GM18870 (cell line): ENCODE measurements around the gene NR6A1.
"Not testable (repeated sequence)": the region's sequence is repeated elsewhere in the genome, so short reads cannot be mapped to it uniquely, and the experiment has no call there.

Experiments
- ATAC-seq: cut with Tn5 transposase; IDR thresholded peaks from one replicate; pipeline ENCODE4 v1.9.1; 2021; ENCODE audit warnings: moderate library complexity; ENCODE audit not compliant: unreplicated experiment

The NR6A1 gene

DNA sequence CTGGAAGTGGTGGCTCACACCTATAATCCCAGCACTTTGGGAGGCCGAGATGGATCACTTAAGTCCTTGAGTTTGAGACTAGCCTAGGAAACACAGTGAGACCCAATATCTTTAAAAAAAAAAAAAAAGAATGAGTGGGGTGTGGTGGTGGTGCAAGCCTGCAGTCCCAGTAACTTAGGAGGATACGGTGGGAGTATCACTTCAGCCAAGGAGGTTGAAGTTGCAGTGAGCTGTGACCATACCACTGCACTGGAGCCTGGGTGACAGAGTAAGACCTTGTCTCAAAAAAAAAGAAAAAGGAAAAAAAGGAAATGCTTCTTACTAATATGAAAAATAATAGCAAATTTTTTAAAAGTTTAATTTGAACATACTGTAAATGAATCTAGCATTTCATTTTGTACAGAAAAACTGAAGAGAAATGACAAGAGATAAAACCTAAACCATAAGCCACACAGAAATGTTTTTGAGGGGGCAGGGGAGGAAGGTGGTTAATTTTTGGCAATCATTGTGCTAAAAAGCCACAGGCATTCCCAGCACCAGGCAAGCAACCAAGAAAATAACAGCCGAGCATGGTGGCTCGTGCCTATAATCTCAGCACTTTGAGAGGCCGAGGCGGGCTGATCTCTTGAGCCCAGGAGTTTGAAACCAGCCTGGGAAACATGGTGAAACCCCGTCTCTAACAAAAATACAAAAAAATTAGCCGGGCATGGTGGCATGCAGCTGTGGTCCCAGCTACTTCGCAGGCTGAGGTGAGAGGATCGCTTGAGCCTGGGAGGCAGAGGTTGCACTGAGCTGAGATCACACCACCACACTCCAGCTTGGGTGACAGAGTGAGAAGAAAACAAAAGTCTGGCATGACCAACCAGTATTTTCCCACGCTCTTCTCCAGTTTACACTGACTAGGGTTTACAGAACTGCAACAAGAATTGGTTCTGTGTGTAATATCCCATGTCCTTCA lies 149.5 kb downstream of the NR6A1 start:
- peak; percentile 68 for ATAC-seq

GRCh38 chr9:124618476-124618875 lies 152.6 kb downstream of the NR6A1 start:
- no peak for ATAC-seq

- no peak for ATAC-seq
These were observed 153.5 kb downstream of the NR6A1 start for GRCh38 chr9:124617477-124618141.

GRCh38 chr9:124616961-124617360 lies 154.2 kb downstream of the NR6A1 start:
- no peak for ATAC-seq

GRCh38 chr9:124615840-124616239 lies 155.3 kb downstream of the NR6A1 start:
- ATAC-seq = not testable (repeated sequence)

- ATAC-seq = no peak
These were observed 155.9 kb downstream of the NR6A1 start for GRCh38 chr9:124615100-124615742.

DNA sequence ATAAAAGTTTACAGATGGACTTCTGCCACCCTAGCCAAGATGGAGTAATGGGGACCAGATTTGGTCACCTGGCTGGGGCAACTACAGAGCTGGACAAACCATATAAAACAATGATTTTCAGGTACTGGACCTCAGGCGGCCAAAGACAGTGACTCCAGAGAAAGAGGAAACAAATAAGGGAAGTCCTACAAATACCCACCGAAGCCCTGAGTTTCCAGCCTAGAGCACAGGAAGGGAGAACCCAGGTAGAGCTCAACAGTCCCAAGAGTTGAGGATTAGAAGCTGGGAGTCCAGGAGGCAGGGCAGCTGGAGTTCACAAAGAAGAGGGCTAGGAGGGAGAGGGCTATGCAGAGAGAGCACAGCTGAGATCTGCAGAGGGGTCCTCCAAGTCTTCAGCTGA lies 157.3 kb downstream of the NR6A1 start:
- no peak for ATAC-seq

DNA sequence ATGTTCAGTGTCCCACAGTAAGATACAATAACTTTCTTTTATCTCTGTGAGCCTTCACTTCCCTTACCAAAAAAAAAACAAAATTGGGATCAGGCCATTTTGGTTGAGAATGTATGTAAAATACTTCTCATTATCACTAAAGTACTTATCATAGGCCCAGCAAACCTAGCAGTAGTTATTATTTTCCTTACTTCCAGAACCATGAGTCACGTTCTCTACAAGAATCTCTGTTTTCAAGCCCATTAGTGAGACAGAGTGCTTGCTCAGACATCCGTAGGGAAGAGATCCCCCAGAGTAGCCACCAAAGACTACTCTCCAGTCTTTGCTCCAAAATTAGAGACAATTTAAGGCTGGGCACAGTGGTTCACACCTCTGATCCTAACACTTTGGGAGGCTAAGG lies 160.0 kb downstream of the NR6A1 start:
- ATAC-seq = no peak

- no peak for ATAC-seq
These were observed 165.1 kb downstream of the NR6A1 start for GRCh38 chr9:124606027-124606426.

DNA sequence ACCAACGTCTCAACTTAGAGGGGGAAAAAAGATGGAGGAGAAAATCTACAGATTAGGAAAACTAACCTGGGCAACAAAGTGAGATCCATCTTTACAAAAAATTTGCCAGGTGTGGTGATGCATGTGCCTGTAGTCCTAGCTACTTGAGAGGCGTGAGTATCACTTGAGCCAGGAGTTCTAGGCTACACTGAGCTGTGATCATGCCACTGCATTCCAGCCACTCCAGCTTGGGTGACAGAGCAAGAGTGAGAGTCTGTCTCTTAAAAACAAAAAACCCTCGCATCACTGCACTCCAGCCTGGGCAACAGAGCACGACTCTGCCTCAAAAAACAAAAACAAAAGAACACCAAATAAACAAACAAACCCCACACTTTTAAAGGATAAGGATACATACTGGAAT lies 165.9 kb downstream of the NR6A1 start:
- no peak for ATAC-seq

- no peak for ATAC-seq
These were observed 168.5 kb downstream of the NR6A1 start for GRCh38 chr9:124602632-124603031.

GRCh38 chr9:124602204-124602603 lies 168.9 kb downstream of the NR6A1 start:
- ATAC-seq = no peak

- ATAC-seq = no peak
These were observed 170.7 kb downstream of the NR6A1 start for GRCh38 chr9:124600407-124600806.

DNA sequence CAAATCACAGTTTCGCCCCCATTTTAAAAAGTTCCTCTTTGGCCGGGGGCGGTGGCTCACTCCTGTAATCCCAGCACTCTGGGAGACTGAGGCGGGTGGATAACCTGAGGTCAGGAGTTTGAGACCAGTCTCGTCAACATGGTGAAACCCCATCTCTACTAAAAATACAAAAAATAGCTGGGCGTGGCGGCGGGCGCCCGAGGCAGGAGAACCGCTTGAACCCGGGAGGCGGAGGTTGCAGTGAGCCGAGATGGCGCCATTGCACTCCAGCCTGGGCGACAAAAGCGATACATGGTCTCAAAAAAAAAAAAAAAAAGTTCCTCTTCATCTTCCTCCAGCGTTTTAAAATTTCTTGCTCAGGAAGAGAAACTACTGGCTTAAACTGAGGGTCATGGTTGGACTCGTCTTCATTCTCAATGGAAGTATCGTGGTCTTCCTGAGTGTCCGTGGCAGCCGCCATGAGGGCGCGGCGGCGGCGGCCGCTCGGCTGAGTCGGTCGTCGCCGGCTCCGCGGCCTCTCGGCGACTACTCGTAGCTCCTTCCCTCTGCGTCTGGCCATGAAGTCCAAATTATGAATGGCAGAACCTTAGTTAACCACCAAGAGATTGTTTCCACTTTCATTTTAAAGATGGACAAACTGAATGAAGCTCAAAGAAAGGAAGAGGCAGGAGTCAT lies 171.9 kb downstream of the NR6A1 start:
- no peak for ATAC-seq

DNA sequence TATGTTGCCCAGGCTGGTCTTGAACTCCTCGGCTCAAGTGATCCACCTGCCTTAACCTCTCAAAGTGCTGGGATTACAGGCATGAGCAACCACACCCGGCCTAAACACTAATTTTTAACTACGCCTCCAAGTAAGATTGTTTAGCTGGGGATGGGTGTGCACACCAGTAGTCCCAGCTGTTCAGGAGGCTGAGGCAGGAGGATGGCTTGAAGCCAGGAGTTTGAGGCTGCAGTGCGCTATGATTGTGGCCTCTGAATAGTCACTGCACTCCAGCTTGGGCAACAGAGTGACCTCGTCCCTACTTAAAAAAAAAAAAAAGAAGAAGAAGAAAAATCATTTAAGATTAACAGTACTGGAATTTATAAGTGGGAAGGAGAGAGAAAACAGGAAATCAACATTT lies 173.1 kb downstream of the NR6A1 start:
- no peak for ATAC-seq

DNA sequence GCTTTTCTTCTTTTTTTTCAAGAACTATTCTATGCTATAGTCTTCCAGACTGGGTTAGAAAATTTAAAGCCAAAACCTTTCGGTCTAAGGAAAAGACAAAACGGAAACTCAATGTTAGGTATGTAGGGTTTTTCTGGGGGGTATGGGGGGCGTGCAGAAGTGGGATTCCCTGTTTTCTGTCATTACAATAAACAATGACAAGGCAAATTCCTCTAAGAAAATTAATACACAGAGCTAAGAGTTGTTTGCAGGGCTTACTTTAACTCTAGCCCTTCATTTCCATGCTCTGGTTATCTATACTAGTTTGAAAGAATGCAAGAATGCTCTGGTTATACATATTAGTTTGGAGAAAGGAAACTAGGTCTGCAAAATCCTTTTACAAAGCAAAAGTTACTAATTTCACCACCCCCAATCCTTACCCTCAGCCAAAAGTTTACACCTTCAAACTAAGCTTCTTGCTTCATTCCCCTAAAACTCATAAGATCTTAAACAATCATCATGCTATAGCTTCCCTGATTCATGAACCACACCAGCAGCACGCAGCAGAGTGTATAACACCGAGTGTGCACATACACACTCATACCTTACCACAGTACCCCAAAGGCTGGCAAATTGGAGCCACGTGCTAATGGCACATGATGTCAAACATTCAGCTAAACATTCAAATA lies 174.8 kb downstream of the NR6A1 start:
- no peak for ATAC-seq

GRCh38 chr9:124595743-124596142 lies 175.4 kb downstream of the NR6A1 start:
- ATAC-seq = no peak

DNA sequence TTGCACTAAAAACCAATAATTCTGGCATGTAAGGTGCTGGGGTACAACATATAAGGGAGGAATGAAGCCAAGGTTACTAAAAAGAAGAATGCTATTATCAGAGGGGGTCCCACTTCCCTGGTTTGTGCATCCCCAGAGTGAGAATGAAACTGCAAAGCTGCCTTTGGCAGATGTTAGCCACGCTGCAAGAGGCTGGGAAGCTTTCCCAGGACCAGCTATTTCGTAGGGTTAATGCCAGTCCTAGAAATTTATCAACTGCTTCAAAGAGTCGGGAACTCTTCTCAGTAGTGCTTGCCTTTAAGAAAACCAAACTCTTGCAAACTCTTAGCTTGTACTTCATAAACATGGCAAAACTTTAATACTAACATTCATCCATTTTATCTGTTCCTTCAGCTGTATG lies 176.4 kb downstream of the NR6A1 start:
- ATAC-seq = no peak

DNA sequence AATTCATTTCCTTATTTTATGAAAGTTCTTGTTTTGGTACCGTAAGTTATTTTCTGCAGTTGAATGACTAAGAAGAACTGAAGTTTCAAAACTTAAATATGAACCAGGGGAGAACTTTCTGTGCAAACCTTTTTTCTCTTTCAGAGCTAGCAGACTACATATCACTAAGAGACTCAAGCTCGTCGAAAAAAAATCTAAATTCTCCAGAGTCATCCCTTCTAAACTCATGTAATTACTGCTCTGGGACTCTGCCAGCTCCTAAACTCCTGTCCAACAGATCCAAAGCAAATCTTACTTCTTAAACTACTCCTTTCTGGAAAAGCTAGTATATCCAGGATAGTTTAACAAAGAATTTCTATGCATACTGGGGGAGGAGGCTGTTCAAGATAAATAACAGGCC lies 176.9 kb downstream of the NR6A1 start:
- no peak for ATAC-seq

- no peak for ATAC-seq
These were observed 177.5 kb downstream of the NR6A1 start for GRCh38 chr9:124593651-124594058.

DNA sequence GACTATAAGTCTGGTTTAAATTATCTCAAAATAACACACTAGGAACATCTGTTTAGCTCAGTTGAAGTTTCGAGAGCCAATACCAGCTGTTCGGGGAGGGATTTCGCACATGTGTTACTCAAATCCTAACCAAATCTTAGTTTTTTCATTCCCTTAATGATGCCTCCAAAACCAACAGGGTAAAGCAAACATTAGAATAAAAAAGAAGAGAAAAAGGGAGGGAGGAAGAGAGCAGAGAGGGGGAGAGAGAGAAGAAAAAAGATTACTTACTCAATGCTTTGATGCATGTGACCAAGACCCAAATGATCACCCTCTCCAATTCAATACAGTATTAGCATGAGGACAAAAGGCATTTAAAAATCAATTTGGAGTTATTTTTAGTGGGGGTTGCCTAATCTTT lies 177.9 kb downstream of the NR6A1 start:
- ATAC-seq = no peak
